Activated CD4-positive, alpha-beta T cell treated with anti-CD3 and anti-CD28 coated beads, Interleukin-2, amount 50 U/mL, for 4 hours (primary cell): Measurements from ENCODE around the gene ECSCR.
"Not testable (repeated sequence)": the region's sequence is repeated elsewhere in the genome, so short reads cannot be mapped to it uniquely, and the experiment has no call there.

Experiments
- DNase-seq, 2 experiments: peaks; one replicate each; pipeline ENCODE4 v3.0.0-alpha.2; 2020

The ECSCR gene

GRCh38 chr5:139410121-139410992 lies 52.2 kb downstream of the ECSCR start:
- DNase-seq, result no peak

DNA sequence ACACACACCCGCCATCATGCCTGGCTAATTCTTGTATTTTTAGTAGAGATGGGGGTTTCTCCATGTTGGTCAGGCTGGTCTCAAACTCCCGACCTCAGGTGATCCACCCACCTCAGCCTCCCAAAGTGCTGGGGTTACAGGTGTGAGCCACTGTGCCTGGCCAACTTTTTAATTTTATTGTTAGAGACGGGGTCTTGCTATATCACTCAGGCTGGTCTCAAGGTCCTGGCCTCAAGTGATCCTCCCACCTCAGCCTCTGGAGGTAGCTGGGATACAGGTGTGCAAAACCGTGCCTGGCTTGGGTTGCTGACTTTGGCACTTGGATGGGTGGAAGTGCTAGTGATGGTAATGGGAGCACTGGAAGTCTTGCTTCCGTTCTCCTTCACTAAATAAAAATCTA lies 53.4 kb downstream of the ECSCR start:
- DNase-seq, result not testable (repeated sequence)

DNA sequence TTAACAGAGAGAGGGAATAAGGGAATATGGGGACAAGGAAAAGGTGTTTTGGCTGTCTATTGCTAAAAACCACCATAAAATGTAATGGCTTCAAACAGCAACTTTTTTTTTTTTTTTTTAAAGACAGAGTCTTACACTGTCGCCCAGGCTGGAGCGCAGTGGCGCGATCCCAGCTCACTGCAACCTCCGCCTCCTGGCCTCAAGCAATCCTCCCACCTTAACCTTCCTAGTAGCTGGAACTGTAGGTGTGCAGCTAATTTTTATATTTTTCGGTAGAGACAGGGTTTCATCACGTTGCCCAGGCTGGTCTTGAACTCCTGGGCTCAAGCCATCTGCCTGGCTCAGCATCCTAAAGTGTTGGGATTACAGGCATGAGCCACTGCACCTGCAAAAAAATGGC lies 54.4 kb downstream of the ECSCR start:
- DNase-seq, result no peak

GRCh38 chr5:139407517-139407916 lies 55.0 kb downstream of the ECSCR start:
- DNase-seq, result no peak

GRCh38 chr5:139406963-139407362 lies 55.6 kb downstream of the ECSCR start:
- no peak for DNase-seq

DNA sequence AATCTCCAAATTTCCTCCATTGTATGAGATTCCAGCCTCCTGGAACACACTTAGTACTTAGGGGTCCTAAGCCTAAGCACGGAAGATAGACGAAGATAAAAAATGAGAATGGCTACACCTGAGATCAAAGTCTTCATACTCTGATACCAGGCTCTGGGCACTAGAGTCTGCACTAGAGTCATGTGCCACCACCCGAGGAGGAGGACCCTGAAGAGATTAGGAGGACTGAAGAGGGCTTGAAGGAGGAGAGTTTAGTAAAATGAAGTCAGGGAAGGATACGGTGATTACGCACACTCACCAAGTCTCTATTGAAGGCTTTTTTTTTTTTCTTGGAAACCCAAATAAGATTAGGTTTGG lies 58.1 kb downstream of the ECSCR start:
- no peak for DNase-seq

DNA sequence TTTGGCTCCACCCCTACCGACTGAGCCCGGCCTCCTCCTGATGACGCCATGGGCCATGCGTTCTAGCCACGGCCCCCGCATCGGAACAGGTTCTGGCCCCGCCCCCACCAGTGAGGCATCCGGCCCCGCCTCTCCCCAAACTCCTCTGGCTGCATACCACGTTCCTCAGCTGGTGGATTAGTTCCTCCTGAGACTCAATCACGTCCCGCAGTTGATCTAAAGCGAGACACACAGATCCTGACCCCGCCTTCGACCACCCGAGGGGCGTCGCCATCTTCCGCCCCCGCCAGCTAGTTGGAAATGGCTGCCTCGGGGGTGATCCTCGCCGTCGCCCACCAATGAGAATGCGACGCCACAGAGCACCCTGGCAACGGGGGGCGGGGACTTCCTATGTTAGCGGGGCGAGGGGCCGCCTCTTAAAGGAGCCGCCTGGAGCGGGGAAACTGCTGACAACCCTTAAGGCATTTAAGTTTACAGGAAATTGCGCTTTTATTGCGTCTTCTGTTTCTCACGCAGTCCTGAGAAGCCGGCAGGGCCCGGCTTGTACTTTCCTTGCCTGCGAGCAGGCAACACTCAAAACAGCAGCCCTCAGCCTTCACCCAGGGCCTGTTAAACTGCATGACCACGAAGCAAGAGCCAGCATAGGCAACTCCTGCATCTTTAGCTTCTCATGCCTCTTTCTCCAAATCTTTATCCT lies 58.6 kb downstream of the ECSCR start, which contains the start of gene SPATA24:
Gene SPATA24 (minus strand): TSS at position 303 of the 697 bp plus-strand sequence. CDS start 29 bp downstream, at position 274.
- DNase-seq, result peak; percentile 97

- no peak for DNase-seq
Observed at GRCh38 chr5:139403418-139403786, 59.1 kb downstream of the ECSCR start.

DNA sequence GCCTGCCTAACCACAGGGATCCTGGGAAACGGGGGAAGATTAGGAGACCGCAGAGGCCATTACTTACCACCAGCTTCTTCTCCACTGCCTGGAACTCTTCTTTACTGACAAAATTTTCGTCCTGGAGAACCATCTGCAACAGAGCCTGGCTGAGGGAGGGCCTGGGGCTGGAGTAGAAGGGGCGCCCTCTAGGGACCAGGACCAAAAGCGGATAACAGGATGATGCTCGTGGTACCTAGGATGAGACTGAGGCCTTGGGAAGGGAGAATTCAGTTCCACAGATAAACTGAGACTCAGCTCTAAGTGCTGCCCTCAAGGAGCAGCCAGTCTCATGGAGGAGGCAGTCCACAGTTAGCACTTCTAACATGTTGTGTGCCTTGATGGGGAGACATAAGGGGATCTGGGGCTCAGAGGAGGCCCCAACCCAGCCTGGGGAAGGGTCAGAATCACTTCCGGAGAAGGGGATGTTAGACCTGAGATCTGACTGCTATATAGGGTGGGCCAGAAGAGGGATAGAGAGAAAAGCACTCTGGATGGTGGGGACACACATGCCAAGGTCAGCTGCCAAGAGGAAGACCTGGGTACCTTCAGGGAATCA lies 59.9 kb downstream of the ECSCR start:
- no peak for DNase-seq

- DNase-seq, result no peak
Observed at GRCh38 chr5:139401546-139401945, 61.0 kb downstream of the ECSCR start.

DNA sequence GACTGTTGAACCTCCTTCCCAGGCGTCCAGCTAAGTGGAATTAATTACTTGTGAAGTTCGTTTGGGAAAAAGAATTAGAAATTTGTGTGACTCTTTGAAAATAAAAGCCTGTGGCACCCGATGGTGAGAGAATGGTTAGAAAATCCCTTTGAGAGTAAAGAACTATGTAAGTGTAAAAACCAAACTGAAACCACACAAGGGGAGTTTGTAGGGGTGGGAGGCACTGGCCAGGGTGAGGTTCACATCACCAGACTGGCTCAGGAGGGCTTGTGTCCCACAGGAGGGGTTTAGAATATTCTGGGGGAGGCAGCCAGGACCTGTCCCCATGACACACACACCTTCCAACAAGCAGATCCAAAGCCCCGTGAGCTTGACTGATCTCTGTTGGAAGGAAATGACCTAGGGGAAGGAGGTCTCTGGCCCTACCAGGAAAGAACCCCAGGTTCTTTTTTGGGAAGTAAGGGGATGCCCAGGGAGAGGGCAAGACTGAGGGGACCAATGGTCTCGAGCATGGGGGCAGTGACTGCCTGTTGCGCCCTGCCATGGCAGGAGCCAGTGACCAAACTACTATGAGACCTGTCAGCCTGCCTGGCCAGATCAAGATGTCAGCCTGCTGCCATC lies 62.9 kb downstream of the ECSCR start:
- no peak for DNase-seq
